ENCODE measurements around the gene CLNK.
"Not testable (repeated sequence)": the region's sequence is repeated elsewhere in the genome, so short reads cannot be mapped to it uniquely, and the experiment has no call there.

Gene CLNK

DNA sequence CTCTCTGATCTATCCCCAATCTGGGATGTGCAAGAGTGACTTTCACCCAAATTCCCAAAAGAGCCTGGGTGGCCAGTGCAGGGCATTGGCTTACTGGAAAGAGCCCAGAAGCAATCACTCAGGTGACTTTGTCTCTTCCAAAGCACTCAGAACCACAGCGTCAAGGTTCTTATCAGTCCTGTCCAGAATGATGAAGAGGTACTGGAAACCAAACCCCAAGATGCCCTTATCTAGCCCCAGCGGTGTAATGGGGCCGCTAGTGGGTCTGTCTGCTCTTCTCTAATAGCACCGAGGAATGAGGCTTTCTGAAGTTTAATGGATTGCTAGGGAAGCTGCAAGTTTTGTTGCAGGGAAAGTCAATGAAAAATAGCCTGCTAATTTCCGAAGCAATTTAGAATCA, 21.6 kb downstream of the CLNK start:
- no peak for DNase-seq (ENCODE audit: low spot score)

DNA sequence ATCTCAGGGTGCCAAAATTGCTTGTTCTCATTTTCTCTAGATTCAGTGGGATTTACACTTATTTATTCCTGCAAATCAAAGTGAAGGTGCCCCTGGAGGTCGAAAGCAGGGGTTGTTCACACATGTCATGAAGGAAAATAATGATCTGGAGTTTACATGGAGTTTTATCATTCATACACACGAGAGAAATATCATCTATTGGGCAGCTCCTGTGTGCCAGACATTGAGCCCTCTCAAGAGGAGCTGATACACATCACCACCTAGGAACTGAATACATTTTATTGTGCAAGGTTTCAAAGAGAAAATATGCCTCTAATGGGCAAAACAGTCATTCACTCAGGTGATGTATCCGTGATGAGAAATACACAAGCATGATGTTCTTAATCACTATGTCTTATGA, 23.5 kb downstream of the CLNK start:
- DNase-seq (ENCODE audit: low spot score) = no peak

DNA sequence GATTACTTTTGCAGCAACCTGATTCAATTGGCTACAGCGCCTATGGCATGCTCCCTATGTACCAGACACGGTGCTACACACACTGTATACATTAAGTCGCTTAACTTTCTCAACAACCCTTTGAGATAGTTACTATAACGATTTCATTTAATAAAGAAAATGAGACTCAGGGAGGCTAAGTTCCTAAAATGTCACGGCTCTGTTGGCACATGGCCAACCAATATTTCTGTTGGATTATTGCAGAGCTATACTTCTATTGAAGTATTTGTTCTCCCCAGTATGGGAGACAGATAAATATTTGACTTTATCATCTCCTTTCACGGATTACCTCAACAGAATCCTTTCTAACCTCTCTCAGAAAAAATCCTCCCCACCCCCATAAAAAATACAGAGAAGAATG, 25.3 kb downstream of the CLNK start:
- no peak for DNase-seq (ENCODE audit: low spot score)

DNA sequence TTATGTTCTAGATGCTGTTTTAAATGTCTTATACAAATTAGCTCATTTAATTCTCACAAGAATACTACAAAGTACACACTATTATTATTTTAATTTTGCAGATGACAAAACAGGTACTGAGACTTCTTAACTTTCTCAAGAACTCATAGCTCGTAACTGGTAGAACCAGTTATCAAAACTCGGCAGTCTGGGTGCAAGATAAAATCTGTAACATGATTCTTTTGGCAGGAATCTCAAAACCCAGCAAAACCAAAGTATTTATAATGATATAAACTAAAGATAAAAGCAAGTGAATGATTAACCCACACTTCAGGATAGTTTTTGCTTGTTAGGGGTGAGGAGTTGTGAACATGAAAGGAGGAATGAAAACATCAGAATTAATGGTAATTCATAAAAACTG, 27.6 kb downstream of the CLNK start:
- DNase-seq (ENCODE audit: low spot score) = no peak

DNA sequence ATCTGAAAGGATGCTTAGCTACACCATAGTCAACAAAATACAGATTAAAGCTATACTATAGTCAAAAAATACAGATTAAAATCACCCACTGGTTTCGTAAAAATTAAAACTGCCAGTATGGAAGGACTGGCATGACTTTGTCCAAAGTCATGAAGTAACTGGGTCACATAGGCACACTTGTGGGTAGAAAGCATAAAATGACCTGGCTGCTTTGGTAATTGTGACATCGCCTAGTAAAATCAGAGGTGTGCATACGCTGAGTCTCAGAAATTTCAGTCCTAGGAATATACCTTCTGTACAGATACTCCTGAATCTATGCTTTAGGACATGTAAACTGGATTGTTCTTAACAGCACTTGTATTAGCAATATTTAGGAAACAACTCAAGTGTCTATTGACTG, 28.1 kb downstream of the CLNK start:
- DNase-seq (ENCODE audit: low spot score) = no peak

DNA sequence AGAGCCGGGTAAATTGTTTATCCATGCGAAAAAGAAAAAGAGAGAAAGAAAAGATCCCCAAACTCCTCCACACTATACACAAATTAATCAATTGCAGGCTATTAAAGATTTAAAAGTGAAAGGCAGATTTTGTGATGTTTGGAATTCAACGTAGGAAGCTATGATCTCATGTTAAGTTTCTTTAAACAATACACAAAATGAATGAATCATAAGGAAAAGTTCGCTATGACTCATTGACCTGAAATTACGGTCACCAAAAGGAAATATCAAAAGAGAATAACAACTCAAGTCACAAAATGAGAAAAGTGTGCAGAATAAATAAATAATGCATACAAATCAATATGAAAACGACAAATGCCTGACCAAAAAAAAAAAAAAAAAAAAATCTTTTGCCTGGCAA, 28.6 kb downstream of the CLNK start:
- DNase-seq (ENCODE audit: low spot score) = no peak

DNA sequence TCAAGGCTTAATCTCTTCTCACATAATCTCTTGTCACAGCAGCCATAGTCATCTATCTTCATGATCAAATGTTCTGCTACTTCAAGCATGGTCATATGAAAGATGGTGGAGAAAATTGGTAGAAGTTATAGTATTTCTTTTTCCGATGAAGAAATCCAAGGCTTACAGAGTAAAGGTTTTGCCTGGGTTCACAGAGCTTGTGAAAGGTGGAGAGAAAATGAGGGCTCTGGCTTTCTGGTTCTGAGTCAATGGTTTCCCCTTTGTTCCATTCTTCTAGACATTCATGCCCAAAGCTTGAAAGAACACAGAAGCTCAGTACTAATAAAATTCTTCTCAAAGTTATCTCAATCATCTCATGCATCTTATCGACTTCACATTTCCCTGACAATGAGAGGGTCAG, 36.1 kb downstream of the CLNK start:
- no peak for DNase-seq (ENCODE audit: low spot score)

DNA sequence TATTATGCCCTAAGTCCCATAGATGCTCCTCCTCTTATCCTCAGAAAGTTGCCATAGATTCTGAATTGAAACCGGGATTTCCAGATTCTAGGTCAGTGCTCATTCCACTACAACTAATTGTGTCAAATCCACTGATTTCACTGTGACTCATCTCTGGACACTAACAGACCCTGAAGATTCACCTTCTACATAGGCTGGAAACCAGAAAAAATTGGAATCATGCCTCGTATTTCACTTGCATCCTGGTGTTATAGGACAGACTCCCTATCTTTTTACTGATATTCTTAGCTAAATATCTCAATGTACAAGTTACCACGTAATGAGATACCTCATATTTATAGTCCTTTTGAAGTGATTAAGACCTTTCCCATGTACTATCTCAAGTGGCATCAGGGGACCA, 36.7 kb downstream of the CLNK start:
- no peak for DNase-seq (ENCODE audit: low spot score)

DNA sequence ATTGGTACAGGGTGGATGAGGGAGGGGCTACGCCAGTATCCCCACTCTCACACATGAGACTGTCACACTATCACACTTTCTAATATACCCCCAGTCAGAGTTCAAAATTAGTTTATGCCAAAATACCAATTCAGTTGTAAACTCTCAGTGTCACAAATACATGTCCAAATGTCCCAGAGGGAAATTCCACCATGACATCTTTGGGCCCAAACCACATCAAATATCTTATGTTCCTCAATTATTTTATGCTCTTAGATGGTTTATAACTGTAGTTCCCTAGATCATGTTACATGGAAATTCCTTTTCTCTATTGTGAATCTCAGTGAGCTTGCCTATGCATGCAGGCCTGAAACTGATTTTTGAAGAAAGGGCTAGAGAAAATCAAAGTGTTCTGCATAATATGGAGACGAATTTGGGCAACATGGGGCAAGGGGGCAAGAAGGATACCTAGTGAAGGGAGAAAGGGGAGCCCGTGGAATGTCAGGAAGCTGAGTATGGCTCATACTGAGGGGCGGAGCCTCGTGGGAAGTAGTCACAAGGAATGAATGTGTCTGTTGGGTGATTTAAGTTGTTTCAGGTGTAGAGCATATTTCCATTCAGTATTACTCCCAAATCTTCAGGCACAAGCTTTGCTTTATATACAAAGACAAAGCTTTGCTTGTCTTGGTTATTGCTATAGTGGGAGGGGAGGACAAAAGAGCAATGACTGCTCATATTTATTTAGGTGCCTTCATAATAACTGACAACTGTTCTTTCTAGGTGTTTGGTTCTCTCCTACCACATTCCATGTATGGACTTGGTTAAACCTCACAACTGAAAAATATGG, 40.8 kb downstream of the CLNK start:
- no peak for DNase-seq (ENCODE audit: low spot score)

DNA sequence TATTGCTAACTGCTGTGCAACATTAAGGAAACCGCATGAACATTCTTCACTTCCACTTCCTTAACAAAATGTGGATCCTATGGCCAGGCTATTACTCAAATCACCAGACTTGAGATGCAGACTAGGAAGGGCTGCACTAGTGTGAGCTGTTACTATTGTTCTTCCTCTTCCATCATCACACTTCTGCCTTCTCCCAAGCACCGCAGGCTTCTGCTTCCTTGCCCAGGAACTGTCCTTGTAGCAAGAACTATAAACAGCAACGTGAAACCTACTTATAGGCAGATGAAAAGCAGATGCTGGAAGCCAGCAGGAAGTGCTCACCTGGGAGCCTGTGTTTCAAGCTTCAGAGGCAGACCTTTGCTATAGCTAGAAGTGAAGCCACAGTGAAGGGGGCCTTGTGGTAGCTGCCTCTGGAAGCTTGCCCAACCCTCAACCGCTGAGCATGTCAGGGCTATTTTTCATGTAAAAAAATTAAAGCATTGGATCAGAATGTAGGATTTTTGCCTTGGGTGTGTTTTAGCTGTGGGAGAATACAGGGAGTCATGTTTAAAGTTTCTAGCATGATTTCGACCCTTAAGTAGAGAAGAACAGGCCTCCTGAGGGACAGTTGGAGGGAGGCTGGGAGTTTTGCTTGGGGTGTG, 43.9 kb downstream of the CLNK start:
- DNase-seq (ENCODE audit: low spot score) = peak; percentile 85

DNA sequence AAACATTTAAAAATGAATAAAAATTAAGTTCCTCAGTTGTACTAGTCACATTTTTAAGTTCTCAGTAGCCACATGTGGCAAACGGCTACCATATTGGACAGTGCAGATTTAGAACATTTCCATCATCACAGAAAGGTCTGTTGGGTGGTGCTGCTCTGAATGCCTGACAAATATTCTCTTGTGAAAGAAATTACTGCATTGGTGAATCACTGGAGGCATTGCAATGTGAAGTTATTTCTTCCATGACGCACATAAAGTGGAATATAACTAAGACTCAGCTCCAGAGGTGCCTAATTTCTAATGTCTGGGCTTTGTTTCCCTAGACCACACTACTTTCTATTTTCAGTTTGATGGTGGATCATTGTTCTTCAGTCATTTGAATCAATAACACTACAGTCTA, 44.9 kb downstream of the CLNK start:
- DNase-seq (ENCODE audit: low spot score) = peak; percentile 33

DNA sequence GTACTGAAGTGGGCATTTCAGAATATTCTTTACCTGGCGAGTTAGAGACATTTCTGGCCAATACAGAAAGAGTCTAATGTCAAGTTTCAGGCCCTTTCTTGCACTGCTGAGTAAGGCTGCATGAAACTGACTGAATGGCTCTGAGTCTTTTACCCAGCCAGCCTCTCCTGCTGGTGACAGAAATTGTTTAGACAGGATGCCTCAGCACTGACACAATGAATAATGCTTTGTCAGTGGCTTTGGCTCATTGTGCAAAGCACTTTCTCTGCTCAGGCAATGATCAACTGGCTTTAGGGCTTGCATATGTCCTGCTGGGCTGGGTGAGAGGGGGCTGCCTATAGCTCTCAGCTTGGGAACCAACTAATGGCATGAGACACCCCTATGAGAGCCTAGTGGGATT, 45.5 kb downstream of the CLNK start:
- peak; percentile 68 for DNase-seq (ENCODE audit: low spot score)

DNA sequence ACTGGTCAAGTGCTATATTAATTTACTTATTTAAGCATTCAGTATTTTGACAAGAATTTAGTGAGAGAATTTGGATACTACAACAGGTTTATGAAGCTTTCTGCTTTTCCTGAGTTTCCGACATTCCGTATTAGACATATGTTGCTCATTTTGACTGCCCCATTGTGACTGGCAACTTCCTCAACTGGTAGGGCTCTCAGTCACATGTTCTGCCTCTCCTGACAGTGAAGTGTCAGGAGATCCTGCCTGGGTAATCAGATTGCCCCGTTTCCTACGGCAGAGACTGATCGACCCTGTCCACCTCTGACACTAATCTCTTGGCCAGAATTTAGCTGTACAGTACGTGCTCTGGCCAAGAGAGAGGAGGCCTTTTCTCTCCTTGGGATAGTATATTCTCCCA, 49.5 kb downstream of the CLNK start:
- DNase-seq (ENCODE audit: low spot score) = peak; percentile 64

DNA sequence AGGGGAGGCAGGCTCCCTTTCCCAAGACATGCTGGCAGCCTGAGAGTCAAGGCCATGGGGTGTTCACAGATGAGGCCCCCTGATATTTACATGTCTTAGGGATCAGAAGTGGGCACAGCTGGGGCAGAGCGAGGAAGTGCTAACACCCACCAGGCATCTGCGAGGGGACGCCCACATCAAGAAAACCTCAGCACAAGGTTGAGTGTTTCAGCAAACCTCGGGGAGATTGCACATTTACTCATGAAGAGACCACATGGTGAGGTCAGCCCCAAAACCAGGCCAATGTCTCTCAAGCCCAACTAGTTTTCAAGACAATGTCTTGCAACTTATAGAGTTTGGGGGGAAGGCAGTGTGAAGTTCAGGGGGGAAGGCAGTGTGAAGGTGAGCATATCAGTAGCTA, 55.2 kb downstream of the CLNK start:
- DNase-seq (ENCODE audit: low spot score) = no peak

DNA sequence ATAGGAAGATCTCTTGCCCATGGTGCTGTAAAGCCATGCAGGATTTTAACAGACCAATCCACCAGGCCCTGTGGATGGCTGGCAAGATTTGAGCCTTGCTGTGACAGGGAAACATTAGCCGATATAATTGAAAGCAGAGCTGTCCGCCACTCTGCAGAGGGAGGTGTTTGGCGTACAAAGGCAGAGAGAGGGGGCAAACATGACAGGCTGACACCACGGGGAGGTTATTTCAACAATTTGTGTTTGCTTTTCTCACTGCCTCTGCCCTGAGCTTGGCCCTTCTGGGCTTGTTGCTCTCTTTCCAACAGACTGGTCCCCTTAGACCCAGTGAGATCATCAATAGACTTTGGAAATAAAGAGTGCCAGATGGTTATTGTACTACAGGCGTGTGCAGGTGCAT, 59.4 kb downstream of the CLNK start:
- no peak for DNase-seq (ENCODE audit: low spot score)

DNA sequence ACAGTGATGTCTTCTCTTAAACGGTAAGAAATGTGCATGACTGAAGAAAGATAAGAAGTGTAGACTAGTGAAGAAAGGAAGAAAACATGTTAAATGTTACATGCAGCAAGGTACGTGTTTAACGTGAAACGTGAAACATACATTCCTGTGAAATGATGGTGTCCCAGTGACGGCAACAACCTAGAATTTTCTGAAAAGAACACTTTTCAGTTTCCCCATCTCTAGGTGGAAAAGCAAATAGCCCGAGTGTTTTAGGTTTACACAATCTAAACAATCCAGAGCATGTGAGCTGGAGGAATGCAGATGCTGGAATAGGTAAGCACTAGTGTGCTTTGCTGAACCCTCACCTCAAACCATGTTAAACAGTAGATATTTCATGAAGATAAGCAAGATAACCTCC, 60.7 kb downstream of the CLNK start:
- no peak for DNase-seq (ENCODE audit: low spot score)

DNA sequence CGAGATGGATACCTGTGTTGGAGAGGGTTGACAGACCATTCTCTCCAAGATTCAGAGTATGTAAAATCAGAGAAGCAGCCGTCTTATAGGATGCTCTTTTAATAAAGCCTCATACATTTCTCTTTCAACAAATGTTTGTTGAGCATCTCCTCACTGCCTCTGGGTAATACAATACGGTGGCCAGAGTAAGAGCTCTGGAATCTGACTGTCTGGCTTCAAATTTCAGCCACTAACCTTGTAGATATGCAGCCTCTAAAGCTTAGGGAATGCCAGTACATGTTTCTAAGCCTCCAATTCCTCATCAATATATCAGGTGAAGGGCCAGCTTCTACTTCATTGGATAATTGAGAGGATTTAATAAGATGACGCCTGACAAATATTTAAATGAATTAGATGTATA, 61.3 kb downstream of the CLNK start:
- DNase-seq (ENCODE audit: low spot score) = no peak

DNA sequence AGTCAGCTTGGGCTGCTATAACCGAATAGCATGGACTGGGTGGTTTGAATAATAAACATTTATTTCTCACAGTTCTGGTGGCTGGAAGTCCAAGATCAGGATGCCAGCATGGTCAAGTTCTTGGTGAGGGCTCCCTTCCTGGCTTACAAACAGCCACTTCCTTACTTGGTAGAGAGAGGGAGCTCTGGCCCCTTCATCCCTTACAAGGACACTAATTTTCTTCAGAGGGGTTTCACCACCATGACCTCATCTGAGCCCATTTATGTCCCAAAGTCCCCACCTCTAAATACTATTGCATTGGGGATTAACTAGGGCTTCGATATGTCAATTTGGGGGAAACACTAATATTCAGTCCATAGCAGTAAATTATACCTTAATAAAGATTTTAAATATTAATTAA, 61.8 kb downstream of the CLNK start:
- DNase-seq (ENCODE audit: low spot score) = no peak

DNA sequence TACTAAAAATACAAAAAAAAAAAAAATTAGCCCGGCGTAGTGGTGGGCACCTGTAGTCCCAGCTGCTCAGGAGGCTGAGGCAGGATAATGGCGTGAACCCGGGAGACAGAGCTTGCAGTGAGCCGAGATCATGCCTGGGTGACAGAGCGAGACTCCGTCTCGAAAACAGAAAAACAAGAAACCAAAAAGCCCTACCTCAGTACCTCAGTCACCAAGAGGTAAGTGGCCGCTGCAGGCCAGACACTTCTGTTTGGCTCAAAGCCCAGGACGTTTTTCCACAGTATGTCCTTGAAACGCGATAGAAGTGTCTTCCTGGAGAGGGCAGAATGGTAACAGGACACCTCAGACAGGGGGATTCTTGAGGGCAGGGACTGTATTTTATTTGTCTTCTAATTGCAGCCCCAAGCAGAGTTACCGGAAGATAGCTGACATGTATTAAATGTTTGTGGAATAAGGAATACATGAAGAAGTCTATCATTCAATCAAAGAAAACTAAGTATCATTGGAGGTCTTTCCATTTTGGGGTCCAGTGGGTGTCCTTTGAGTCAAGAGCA, 63.6 kb downstream of the CLNK start:
- no peak for DNase-seq (ENCODE audit: low spot score)

DNA sequence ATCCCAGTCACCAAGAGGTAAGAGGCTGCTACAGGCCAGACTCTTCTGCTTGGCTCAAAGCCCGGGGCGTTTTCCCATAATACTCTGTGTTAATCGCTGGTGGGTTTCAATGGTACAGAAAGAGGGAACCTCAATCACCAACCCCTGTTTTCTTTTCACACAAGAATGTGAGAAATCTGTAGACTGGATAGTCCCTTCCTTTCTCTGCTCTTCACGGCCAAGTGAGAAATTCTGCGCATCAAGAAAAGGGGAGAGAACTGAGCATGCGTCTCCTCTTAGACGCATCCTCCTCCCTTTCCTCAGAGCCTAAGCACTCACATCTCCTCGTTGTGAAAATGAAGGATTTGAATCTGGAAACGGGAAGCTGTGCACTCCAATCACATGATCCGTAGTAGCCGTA, 64.7 kb downstream of the CLNK start:
- DNase-seq (ENCODE audit: low spot score) = no peak

DNA sequence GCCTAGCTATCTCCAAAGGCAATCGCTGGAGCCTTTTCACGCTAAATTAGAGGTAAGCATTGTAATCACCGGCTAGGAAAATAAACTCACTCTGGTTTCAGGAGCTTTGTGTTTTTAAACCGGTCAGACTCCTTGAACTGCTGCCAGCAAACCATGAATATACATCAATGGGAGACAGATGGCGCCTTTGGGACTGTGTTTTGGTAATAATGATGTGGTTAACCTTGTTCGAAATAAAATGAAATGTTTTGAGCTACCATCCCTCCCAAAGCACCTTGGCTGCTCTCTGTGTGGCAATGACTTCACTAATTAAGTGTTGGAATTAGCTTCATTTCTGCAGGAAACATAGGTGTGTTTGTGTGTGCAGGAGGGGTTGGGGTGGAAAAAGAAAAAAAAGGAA, 65.3 kb downstream of the CLNK start:
- DNase-seq (ENCODE audit: low spot score) = no peak

DNA sequence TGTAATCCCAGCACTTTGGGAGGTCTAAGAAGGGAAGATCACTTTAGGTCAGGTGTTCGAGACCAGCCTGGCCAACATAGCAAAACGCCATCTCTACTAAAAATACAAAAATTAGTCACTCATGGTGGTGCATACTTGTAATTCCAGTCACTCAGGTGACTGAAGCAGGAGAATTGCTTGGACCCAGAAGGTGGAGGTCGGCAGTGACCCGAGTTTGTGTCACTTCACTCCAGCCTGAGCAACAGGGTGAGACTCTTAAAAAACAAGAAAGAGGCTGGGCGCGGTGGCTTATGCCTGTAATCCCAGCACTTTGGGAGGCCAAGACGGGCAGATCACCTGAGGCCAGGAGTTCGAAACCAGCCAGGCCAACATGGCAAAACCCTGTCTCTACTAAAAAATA, 69.6 kb downstream of the CLNK start:
- not testable (repeated sequence) for DNase-seq (ENCODE audit: low spot score)

DNA sequence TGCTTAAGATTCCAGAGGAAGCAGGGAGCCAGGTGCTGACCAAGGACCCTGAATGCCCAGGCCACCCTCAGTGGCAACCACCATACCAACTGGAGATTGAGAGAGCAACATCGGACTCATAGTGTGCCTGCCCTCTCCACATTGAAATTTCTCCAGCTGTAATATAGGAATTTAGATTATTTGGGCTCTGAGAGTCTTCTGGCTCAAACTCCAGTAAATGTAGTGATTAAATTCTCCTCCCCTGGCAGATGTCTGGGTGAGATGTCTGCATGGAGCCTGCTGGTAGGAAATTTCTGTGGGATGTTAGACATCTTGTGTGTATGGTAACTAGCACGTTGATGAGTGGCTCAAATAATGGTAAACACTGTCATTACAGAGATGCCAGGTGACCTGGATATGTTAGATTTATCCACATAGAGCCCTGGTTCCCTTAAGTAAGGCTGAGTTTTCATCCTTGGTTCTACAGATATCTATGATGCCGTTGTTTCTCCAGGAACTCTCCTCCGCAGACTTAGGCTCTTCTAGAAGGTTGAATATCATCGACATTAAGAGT, 70.6 kb downstream of the CLNK start:
- no peak for DNase-seq (ENCODE audit: low spot score)

All from pons (tissue), 1 donor.